NCI-H748 (cell line): ENCODE data around the gene ZNF853.
"Not testable (repeated sequence)": the region's sequence is repeated elsewhere in the genome, so short reads cannot be mapped to it uniquely, and the experiment has no call there.

ENCODE experiments used
- DNase-seq: peaks from one replicate; lab custom pipeline; 2025; ENCODE audit not compliant: unreplicated experiment; lab: John Stamatoyannopoulos, UW

ZNF853 gene

DNA sequence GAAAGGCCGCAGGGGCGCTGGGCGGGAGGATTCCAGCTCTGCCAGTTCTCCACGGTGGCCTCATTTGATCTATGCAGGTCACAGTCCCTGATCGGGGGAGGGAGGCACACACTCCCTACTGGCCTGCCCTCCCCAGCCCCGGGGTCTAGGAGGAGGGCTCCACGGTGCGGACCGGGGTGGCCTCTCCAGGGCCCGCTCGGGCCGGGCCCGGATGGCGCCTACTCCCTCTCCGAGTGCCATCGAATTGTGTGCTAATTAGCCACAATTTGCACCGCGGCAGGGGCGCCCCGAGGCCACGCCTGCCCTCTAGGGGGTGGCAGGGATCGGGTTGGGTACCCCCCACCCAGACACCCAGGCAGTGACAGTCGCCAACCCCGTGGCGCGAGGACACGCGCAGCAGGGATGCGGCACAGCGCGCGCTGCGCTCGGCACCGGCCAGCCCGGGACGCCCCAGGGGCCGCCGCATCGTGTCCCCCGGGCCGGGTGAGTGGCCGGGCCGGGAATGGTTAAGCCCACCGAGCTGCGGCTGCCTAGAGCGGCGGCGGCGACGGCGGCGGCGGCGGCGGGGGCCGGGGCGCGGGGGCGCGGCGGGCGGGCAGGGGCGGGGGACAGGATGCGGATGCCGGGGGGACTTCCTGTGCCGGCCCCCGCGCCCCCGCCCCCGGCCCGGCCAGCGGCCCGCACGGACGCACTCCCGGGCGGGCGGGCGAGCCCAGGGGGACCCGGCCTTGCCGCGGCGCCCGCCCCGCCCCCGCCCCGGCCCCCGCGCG lies at the start of gene ZNF853:
Gene ZNF853, plus strand, starts transcription at position 658 of the 770 bp plus-strand sequence. CDS start 565 bp downstream, outside the sequence.
- peak; percentile 48 for DNase-seq

- DNase-seq: no peak
Observed at GRCh38 chr7:6565655-6566054, 49.8 kb upstream of the ZNF853 start.

DNA sequence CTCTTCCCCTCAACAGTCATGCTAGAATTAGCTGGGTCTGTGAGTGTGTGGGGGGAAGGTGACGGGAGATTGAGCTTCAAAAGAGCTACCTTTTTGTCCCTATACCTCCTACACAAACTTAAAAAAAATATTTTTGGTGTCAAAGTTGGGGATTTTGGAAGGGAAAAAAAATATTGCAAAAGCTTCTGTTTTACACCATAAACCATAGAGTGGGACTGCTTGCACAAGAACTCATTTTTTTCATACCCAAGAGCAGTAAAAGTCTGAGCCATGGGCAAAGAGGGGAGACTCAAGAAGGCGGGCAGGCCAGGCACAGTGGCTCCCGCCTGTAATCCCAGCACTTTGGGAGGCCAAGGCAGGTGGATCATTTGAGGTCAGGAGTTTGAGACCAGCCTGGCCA lies 47.5 kb upstream of the ZNF853 start:
- DNase-seq: no peak

- no peak for DNase-seq
Observed at GRCh38 chr7:6571160-6571779, 44.1 kb upstream of the ZNF853 start.

DNA sequence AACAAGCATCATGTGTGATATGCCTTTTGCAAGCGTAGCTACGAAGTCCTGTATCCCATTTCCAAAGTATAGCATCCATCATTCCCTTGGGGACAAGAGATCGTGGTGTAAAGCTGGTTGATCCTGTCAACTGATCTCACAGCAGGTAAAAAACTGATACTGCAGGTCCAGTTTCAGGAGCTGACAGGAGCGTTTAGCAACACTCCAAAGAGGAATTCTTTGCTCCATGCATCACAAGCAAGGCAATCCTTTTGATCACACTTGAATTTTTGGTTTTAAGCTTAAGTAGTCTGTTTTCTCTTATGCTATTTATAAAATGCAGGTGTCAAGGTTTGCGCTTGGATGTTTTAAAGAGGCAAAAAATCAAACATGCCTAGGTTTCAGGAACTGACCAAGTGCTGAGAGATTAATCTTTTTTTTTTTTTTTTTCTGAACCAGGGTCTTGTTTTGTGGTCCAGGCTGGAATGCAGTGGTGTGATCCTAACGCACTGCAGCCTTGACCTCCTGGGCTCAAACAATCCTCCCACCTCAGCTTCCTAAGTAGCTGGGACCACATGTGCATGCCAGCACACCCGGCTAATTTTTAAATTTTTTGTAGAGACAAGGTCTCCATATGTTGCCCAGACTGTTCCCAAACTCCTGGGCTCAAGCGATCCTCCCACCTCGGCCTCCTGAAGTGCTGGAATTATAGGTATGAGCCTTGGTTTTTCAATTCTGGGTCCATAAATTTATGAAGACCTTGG lies 40.0 kb upstream of the ZNF853 start:
- no peak for DNase-seq

DNA sequence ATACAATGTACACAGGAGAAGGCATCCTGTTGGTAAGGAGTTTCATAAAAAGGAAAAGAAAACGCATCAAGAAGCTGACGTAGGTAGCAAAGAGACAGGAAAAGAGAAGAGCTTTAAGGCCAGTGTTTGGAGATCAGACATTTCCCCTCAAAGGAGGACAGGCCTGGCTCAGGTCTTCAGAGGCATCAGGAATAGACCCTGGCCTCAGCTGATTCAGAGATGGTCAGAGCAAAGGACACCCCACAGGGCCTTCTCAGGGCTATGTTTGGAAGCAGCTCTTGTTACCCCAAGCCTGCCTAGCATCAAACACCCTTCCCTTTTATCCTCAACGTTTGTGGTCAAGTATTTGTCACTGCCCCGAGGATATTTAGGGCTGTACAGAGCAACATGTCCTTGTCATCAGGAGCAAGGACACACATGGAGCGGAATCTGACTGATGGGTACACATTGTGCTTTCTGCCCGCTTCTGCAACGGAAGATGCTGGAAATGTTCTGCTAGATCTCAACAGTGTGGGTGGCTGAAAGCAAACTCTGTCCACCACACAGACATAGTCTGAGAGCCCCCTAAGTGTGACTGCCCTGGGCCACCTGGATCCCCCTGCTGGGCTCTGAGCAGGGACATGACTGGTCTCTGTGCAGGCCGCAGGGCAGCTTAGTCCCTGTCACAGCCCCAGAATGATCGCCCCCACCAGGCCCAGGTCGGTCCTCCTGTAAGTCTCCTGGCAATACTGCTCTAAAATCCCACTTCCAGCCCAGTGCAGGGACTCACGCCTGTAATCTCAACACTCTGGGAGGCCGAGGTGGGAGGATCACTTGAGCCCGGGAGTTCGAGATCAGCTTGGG lies 39.2 kb upstream of the ZNF853 start:
- DNase-seq: no peak

DNA sequence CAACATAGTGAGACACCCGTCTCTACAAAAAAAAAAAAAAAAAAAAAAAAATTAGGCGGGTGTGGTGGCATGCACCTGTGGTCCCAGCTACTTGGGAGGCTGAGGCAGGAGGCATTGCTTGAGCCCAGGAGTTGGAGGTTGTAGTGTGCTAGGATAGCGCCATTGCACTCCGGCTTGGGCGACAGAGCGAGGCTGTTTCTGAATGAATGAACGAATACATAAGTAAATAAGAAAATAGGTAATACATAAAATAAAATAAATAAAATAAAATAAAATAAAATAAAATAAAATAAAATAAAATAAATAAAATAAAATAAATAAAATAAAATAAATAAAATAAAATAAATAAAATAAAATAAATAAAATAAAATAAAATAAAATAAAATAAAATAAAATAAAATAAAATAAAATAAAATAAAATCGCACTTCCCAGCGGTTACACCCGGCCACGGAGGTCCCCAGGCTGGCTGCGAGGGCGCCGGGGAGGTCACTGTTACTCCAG lies 38.5 kb upstream of the ZNF853 start:
- peak; percentile 16 for DNase-seq

- peak; percentile 94 for DNase-seq
Observed at GRCh38 chr7:6577369-6578113, 37.9 kb upstream of the ZNF853 start, which contains the start of gene ZDHHC4. Gene ZDHHC4, plus strand, starts transcription at chr7:6577454. Its CDS starts 3,108 bp downstream, at chr7:6580562.

GRCh38 chr7:6578114-6579084 lies 37.0 kb upstream of the ZNF853 start:
- no peak for DNase-seq

DNA sequence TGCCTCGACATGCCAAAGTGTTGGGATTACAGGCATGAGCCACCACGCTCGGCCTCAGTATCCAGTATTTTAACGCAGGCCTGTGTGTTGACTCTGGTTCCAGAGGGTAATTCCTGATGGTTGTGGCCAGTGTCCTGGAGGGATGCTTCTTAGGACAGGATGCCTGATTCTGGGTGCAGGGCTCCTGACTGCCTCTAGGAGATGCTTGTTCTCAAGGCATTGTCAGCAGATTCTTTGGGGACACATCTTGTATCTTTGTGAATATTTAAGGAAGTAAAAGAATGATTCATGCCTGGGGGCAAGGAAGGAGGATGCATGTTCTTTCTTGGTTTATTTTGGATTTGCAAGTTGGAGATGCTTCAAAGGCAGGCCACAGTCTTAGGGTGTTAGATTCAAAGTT lies 36.0 kb upstream of the ZNF853 start:
- no peak for DNase-seq

DNA sequence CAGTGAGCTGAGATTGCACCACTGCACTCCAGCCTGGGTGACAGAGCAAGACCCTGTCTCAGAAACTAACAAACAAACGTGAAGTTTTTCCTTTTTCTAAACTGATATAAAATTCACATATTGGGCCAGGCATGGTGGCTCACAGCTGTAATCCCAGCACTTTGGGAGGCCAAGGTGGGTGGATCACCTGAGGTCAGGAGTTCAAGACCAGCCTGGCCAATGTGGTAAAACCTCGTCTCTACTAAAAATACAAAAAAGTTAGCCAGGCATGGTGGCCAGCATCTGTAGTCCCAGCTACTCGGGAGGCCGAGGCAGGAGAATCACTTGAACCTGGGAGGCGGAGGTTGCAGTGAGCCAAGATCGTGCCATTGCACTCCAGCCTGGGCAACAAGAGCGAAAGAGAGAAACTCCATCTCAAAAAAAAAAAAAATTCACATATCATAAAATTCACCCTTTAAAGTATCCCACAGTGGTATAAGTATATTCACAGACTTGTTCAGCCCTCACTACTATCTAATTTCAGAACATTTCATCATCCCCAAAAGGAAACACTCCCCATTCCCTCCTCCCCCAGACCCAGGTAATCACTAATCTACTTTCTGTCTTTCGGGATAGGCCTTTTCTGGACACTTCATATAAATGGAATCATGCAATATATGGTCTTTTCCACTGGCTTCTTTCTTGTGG lies 29.5 kb upstream of the ZNF853 start:
- not testable (repeated sequence) for DNase-seq

GRCh38 chr7:6588566-6588965 lies 26.8 kb upstream of the ZNF853 start:
- no peak for DNase-seq

- DNase-seq: no peak
Observed at GRCh38 chr7:6589151-6589828, 26.1 kb upstream of the ZNF853 start.

- peak; percentile 87 for DNase-seq
Observed at GRCh38 chr7:6589829-6590644, 25.4 kb upstream of the ZNF853 start, which contains the start of gene INTS15. Gene INTS15, plus strand, starts transcription at chr7:6590021. Its CDS starts 263 bp downstream, at chr7:6590284.

DNA sequence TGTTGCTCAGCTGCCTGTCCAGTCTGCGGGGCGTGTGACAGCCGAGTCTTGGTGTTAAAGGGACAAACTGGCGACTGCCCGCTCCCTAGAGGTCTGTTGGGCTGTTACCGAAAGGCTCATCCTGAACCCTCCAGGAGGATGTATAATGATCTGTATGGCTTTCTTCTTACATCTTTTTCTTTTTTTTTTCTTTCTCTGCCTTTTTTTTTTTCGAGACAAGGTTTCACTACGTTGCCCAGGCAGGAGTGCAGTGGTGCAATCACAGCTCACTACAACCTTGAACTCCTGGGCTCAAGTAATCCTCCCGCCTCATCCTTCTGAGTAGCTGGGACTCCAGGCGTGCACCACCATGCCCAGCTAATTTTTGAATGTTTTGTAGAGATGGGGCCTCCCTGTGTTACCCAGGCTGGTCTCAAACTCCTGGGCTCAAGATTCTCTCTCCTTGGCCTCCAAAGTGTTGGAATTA lies 24.7 kb upstream of the ZNF853 start:
- no peak for DNase-seq

DNA sequence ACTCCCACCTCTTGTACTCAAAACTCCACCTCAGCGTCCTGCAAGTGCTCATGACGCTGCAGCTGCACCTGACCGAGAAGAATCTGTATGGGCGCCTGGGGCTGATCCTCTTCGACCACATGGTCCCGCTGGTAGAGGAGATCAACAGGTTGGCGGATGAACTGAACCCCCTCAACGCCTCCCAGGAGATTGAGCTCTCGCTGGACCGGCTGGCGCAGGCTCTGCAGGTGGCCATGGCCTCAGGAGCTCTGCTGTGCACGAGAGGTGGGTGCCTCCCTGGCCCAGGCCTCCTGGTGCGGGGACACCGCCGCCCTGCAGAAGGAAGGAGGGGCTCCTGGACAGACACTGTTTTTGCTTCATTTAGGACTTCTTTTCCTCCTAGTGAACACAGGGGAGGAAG lies 15.3 kb upstream of the ZNF853 start:
- DNase-seq: no peak

- DNase-seq: no peak
Observed at GRCh38 chr7:6604458-6604857, 11.0 kb upstream of the ZNF853 start.
